ENCODE measurements around the gene IGF2BP2. TPM values are rescaled to one million over a fixed set of nuclear protein-coding genes. Genes with fewer than 3 reads are reported as not detected.

The IGF2BP2 gene
- total RNA-seq, 1 experiment from 2014 or later: 97.8 TPM

DNA sequence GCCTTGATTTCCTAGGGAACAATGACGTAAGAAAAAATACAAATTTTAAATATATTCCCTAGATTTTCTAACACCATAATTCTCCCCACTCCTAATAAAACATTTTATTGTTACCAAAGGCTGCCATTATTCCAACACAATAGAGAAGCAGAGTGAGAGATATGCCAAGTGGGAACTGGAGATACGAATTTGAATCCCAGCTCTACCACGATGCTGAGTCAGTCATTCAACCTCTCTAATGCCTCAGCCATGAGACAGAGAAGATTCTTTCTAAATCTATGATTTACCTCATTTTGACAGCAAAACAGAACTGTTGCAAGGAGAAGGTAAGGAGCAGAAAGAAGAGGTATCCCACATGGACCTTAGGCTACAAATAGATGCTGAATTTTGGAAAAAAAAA lies 112.5 kb downstream of the IGF2BP2 start:
- ATAC-seq (no peak), DNase-seq (ENCODE audit: low read depth, low spot score) (no peak)
- ChIA-PET CTCF (interaction anchor here (0.5 to 0.7 kb wide), 2 partner anchors 52 to 532 kb away, joined by 3 read pairs; no protein-coding TSS in a partner anchor), POLR2A (no interaction called here)
- H3K9me3 ChIP-seq (ENCODE audit: control insufficient read depth, insufficient read depth, low read depth, low read length): no peaks in the 10 kb centered on the region
- H3K4me3 ChIP-seq (ENCODE audit: low read depth in 2 of 2, low read length in 2 of 2): no peak overlapping the region
- H3K36me3 ChIP-seq (ENCODE audit: control insufficient read depth, insufficient read depth, low read length): no peaks in the 10 kb centered on the region
- intact Hi-C loops (cut with micrococcal nuclease; ENCODE audit: unreplicated experiment): no loop called here
- no TSS peak for BruUV-seq (replicated peaks)
- in situ Hi-C loops (cut with HindIII; ENCODE audit: low pct_unique_long_range_greater_than_20kb, low sequenced_read_pairs): no loop called here
- TF ChIP-seq SIN3A (IDR thresholded peaks at IDR 0.05; ENCODE audit: borderline replicate concordance, insufficient read depth, low read depth, low read length): no peak
- TF ChIP-seq TCF7L2 (IDR thresholded peaks at IDR 0.05; ENCODE audit: low read depth, low read length): no peak
- no peak for TF ChIP-seq POLR2AphosphoS5 (IDR thresholded peaks at IDR 0.05; ENCODE audit: low read depth, low read length)
- TF ChIP-seq, protein P1, sequence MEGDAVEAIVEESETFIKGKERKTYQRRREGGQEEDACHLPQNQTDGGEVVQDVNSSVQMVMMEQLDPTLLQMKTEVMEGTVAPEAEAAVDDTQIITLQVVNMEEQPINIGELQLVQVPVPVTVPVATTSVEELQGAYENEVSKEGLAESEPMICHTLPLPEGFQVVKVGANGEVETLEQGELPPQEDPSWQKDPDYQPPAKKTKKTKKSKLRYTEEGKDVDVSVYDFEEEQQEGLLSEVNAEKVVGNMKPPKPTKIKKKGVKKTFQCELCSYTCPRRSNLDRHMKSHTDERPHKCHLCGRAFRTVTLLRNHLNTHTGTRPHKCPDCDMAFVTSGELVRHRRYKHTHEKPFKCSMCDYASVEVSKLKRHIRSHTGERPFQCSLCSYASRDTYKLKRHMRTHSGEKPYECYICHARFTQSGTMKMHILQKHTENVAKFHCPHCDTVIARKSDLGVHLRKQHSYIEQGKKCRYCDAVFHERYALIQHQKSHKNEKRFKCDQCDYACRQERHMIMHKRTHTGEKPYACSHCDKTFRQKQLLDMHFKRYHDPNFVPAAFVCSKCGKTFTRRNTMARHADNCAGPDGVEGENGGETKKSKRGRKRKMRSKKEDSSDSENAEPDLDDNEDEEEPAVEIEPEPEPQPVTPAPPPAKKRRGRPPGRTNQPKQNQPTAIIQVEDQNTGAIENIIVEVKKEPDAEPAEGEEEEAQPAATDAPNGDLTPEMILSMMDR (IDR thresholded peaks at IDR 0.05): no peak
- TF ChIP-seq, protein P2, sequence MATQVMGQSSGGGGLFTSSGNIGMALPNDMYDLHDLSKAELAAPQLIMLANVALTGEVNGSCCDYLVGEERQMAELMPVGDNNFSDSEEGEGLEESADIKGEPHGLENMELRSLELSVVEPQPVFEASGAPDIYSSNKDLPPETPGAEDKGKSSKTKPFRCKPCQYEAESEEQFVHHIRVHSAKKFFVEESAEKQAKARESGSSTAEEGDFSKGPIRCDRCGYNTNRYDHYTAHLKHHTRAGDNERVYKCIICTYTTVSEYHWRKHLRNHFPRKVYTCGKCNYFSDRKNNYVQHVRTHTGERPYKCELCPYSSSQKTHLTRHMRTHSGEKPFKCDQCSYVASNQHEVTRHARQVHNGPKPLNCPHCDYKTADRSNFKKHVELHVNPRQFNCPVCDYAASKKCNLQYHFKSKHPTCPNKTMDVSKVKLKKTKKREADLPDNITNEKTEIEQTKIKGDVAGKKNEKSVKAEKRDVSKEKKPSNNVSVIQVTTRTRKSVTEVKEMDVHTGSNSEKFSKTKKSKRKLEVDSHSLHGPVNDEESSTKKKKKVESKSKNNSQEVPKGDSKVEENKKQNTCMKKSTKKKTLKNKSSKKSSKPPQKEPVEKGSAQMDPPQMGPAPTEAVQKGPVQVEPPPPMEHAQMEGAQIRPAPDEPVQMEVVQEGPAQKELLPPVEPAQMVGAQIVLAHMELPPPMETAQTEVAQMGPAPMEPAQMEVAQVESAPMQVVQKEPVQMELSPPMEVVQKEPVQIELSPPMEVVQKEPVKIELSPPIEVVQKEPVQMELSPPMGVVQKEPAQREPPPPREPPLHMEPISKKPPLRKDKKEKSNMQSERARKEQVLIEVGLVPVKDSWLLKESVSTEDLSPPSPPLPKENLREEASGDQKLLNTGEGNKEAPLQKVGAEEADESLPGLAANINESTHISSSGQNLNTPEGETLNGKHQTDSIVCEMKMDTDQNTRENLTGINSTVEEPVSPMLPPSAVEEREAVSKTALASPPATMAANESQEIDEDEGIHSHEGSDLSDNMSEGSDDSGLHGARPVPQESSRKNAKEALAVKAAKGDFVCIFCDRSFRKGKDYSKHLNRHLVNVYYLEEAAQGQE (IDR thresholded peaks at IDR 0.05; ENCODE audit: insufficient read depth in 1 of 2, low read depth in 2 of 2, low read length in 1 of 2): no peak
- no peaks in the 10 kb centered on the region for H3K27me3 ChIP-seq (ENCODE audit: control insufficient read depth, insufficient read depth, low read length)
- no peak overlapping the region for H3K27ac ChIP-seq (ENCODE audit: low read length)
- H3K4me1 ChIP-seq (ENCODE audit: control insufficient read depth, insufficient read depth, low read length): peaks cover 38% of the 10 kb centered on the region

DNA sequence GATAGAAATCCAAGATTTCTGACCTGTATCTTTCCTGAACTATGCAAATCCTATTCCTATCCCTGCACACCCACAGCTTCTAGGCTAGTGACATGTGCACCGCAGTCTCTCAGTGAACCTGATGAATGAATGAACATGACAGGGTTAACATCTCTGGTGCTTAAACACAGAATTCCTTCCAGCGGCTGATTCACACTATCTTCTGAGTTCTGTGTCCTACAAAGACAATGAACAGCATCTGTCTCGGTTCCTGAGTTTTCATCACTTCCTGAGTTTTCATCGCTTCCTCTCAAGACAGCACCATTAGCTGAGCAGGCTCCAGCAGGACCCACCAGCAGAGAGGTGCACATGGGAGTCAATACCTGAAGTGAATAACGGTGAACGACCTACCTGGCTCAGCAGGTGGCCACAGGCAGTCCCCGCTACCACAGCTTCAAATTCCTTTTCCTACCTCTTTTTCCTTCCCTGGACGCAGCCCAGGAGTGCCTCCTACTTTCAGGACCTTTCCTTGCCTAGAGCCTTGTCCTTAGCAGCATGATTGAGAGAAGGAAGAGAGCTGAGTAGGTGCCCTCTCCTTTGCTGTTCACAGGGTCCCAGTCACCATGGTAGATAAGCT lies 113.5 kb downstream of the IGF2BP2 start:
- TF ChIP-seq TCF7L2 (IDR thresholded peaks at IDR 0.05; ENCODE audit: low read depth, low read length) (no peak), POLR2AphosphoS5 (IDR thresholded peaks at IDR 0.05; ENCODE audit: low read depth, low read length) (no peak), SIN3A (IDR thresholded peaks at IDR 0.05; ENCODE audit: borderline replicate concordance, insufficient read depth, low read depth, low read length) (no peak)
- TF ChIP-seq, protein P1 (IDR thresholded peaks at IDR 0.05): no peak
- TF ChIP-seq, protein P2 (IDR thresholded peaks at IDR 0.05; ENCODE audit: insufficient read depth in 1 of 2, low read depth in 2 of 2, low read length in 1 of 2): no peak
- intact Hi-C loops (cut with micrococcal nuclease; ENCODE audit: unreplicated experiment): no loop called here
- peaks cover 29% of the 10 kb centered on the region for H3K4me1 ChIP-seq (ENCODE audit: control insufficient read depth, insufficient read depth, low read length)
- no peaks in the 10 kb centered on the region for H3K27me3 ChIP-seq (ENCODE audit: control insufficient read depth, insufficient read depth, low read length)
- no peaks in the 10 kb centered on the region for H3K36me3 ChIP-seq (ENCODE audit: control insufficient read depth, insufficient read depth, low read length)
- H3K27ac ChIP-seq (ENCODE audit: low read length): no peak overlapping the region
- POLR2A ChIA-PET: no interaction called here
- ATAC-seq (peak; percentile 44; the same call in 1 of the 2 replicates), DNase-seq (ENCODE audit: low read depth, low spot score) (no peak)
- CTCF ChIA-PET: interaction anchor here (0.5 kb wide), 1 partner anchor 86 kb away, joined by 3 read pairs; no protein-coding TSS in a partner anchor
- H3K4me3 ChIP-seq (ENCODE audit: low read depth in 2 of 2, low read length in 2 of 2): no peak overlapping the region
- H3K9me3 ChIP-seq (ENCODE audit: control insufficient read depth, insufficient read depth, low read depth, low read length): no peaks in the 10 kb centered on the region
- in situ Hi-C loops (cut with HindIII; ENCODE audit: low pct_unique_long_range_greater_than_20kb, low sequenced_read_pairs): no loop called here
- BruUV-seq (replicated peaks): no TSS peak
